LNCaP clone FGC (cell line): ENCODE data around the gene WFDC12.

Experiments
- DNase-seq: peaks from one replicate; pipeline ENCODE4 v3.0.0-alpha.2; 2011; ENCODE audit warnings: low read depth
- H3K4me3 ChIP-seq: 2 replicates; pipeline ENCODE4 v1.5.1; 2011; ENCODE audit warnings: mild to moderate bottlenecking, low read depth, low read length, control low read depth
- TF ChIP-seq, protein P1 (sequence below): IDR thresholded peaks from 2 replicates; pipeline ENCODE4 v1.5.1; 2012; ENCODE audit warnings: mild to moderate bottlenecking; ENCODE audit not compliant: control insufficient read depth, insufficient read depth; ENCODE audit errors: extremely low read depth

The WFDC12 gene

DNA sequence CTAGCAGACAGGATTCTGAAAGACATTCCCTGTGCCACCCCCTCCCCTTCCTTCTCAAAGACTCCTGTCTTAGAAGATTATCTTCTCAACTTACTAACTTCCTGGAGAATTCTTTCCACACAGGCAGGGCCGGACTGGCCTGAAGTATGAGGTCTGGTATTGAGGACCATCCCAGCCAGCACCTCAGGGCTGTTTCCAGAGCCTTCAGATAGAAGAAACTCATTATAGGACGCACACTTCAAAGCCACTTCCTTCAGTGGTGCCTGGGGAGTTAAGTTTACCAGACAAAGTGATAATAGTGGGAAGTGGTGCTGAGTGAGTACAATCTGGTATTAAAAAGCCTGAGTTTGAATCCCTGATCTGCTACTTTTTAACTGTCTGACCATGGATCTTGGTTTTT is 39.0 kb downstream of the WFDC12 start:
- no peak overlapping the region for H3K4me3 ChIP-seq
- no peak for DNase-seq
- TF ChIP-seq, protein P1, sequence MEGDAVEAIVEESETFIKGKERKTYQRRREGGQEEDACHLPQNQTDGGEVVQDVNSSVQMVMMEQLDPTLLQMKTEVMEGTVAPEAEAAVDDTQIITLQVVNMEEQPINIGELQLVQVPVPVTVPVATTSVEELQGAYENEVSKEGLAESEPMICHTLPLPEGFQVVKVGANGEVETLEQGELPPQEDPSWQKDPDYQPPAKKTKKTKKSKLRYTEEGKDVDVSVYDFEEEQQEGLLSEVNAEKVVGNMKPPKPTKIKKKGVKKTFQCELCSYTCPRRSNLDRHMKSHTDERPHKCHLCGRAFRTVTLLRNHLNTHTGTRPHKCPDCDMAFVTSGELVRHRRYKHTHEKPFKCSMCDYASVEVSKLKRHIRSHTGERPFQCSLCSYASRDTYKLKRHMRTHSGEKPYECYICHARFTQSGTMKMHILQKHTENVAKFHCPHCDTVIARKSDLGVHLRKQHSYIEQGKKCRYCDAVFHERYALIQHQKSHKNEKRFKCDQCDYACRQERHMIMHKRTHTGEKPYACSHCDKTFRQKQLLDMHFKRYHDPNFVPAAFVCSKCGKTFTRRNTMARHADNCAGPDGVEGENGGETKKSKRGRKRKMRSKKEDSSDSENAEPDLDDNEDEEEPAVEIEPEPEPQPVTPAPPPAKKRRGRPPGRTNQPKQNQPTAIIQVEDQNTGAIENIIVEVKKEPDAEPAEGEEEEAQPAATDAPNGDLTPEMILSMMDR: no peak

GRCh38 chr20:45083127-45083526 is 41.1 kb downstream of the WFDC12 start:
- TF ChIP-seq, protein P1: no peak
- no peak overlapping the region for H3K4me3 ChIP-seq
- DNase-seq: no peak

DNA sequence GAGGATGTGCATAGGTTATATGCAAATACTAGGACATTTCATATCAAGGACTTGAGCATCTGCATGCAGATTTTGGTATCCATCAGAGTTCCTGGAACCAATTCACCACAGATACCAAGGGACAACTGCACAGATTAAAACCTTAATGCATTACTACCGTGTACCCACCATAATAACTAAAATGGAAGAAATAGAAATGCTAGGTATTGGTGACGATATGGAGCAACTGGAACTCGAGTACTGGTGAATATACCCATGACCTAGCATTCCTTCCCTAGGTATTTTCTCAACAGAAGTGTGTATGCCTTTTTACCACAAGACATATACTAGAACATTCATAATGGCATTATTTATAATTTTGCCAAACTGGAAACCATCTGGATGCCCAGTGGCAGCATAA is 41.8 kb downstream of the WFDC12 start:
- H3K4me3 ChIP-seq: no peak overlapping the region
- TF ChIP-seq, protein P1: no peak
- no peak for DNase-seq

GRCh38 chr20:45080867-45081624 is 43.2 kb downstream of the WFDC12 start:
- no peak for DNase-seq
- TF ChIP-seq, protein P1: peak; percentile 31
- no peak overlapping the region for H3K4me3 ChIP-seq

GRCh38 chr20:45077559-45077958 is 46.7 kb downstream of the WFDC12 start:
- H3K4me3 ChIP-seq: no peak overlapping the region
- TF ChIP-seq, protein P1: no peak
- no peak for DNase-seq
